Adrenal gland (tissue), 5 donors: ENCODE data around the gene SFI1.

ENCODE experiments used
- POLR2A ChIP-seq, 2 donors: fragments of 450-650 bp; IDR thresholded peaks; one replicate each; pipeline ENCODE4 v1.6.1; 2017; ENCODE audit warnings: antibody characterized with exemption in 2 of 2, mild to moderate bottlenecking in 2 of 2, moderate library complexity in 1 of 2
- TF ChIP-seq, protein P1 (sequence below), 6 experiments: fragments of 450-650 bp in 4 of 6; fragments of 200-600 bp in 2 of 6; sonication (generic) in 1 of 6; IDR thresholded peaks; 1 replicate in 5 of 6; 2 replicates in 1 of 6; pipeline versions ENCODE4 v1.5.1 to v1.8.0; 2016 to 2021; ENCODE audit warnings: antibody characterized with exemption in 6 of 6, mild to moderate bottlenecking in 2 of 6, moderate library complexity in 1 of 6
- donor health status: DM: no; HTN: no; CAD: no.

DNA sequence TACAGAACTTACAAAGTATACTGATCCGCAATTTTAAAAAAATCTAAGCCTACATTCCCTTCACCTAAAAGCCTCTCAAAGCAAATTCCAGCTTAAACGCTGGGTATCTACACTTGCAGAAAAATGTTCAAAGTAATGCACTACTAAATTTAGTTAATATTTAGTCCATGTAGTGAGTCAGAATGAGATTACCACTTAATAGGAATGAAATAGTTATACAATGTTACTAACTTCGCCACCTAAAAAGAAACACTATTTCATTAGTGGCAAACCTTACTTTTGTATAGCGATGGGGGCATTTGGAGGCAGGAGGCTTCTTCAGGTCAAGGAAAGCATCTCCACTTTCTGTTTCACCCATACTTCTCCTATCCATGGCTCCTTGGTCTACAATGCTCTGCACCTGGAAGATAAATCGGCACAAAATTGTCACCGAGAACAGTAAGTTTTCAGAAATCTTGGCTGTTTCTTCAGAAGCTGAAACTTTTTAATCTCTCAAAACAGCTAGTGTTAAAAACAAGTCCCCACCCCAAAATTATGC, 7.9 kb upstream of the SFI1 start:
- no peak for TF ChIP-seq POLR2A (IDR thresholded peaks at IDR 0.05)
- TF ChIP-seq, protein P1, sequence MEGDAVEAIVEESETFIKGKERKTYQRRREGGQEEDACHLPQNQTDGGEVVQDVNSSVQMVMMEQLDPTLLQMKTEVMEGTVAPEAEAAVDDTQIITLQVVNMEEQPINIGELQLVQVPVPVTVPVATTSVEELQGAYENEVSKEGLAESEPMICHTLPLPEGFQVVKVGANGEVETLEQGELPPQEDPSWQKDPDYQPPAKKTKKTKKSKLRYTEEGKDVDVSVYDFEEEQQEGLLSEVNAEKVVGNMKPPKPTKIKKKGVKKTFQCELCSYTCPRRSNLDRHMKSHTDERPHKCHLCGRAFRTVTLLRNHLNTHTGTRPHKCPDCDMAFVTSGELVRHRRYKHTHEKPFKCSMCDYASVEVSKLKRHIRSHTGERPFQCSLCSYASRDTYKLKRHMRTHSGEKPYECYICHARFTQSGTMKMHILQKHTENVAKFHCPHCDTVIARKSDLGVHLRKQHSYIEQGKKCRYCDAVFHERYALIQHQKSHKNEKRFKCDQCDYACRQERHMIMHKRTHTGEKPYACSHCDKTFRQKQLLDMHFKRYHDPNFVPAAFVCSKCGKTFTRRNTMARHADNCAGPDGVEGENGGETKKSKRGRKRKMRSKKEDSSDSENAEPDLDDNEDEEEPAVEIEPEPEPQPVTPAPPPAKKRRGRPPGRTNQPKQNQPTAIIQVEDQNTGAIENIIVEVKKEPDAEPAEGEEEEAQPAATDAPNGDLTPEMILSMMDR (IDR thresholded peaks at IDR 0.05), result no peak
